ENCODE measurements around the gene VAV3. TPM values are rescaled to one million over a fixed set of nuclear protein-coding genes. Genes with fewer than 3 reads are reported as not detected.

Gene VAV3
- total RNA-seq, 1 donor from 2014 or later, result 159 TPM

DNA sequence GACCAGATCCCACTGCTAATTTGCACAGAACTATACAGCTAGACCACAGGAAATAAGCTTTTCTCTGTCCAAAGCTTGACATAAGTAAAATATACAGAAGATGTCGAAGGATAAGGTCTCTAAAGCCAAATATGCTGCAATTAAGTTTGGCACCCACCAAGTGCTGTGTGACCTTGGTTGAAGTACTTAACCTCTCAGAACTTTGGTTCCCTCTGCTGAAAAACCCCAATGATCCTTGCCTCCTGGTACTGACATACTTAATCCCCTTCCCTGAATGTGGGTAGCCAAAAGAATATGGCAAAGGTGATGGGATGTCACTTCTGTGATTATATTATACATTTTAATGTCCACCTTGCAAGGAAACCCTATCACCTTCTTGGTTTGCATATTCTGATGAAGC is 290.5 kb downstream of the VAV3 start:
- H3K4me3 Mint-ChIP-seq (ENCODE audit: unreplicated experiment), result no peak overlapping the region
- TF ChIP-seq, protein P1, sequence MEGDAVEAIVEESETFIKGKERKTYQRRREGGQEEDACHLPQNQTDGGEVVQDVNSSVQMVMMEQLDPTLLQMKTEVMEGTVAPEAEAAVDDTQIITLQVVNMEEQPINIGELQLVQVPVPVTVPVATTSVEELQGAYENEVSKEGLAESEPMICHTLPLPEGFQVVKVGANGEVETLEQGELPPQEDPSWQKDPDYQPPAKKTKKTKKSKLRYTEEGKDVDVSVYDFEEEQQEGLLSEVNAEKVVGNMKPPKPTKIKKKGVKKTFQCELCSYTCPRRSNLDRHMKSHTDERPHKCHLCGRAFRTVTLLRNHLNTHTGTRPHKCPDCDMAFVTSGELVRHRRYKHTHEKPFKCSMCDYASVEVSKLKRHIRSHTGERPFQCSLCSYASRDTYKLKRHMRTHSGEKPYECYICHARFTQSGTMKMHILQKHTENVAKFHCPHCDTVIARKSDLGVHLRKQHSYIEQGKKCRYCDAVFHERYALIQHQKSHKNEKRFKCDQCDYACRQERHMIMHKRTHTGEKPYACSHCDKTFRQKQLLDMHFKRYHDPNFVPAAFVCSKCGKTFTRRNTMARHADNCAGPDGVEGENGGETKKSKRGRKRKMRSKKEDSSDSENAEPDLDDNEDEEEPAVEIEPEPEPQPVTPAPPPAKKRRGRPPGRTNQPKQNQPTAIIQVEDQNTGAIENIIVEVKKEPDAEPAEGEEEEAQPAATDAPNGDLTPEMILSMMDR (IDR thresholded peaks at IDR 0.05; ENCODE audit: unreplicated experiment), result no peak
- no peak for DNase-seq (ENCODE audit: low spot score)
- peaks cover 2% of the 10 kb centered on the region for H3K4me1 Mint-ChIP-seq (ENCODE audit: unreplicated experiment)
- no peaks in the 10 kb centered on the region for H3K9me3 Mint-ChIP-seq (ENCODE audit: unreplicated experiment)
- H3K27ac Mint-ChIP-seq (ENCODE audit: unreplicated experiment), result no peak overlapping the region
- H3K36me3 Mint-ChIP-seq (ENCODE audit: low read depth, unreplicated experiment), result peaks cover 21% of the 10 kb centered on the region
- H3K27me3 Mint-ChIP-seq (ENCODE audit: unreplicated experiment), result peaks cover 2% of the 10 kb centered on the region

GRCh38 chr1:107673006-107673405 is 292.0 kb downstream of the VAV3 start:
- H3K9me3 Mint-ChIP-seq (ENCODE audit: unreplicated experiment), result no peaks in the 10 kb centered on the region
- H3K27me3 Mint-ChIP-seq (ENCODE audit: unreplicated experiment), result peaks cover 2% of the 10 kb centered on the region
- H3K4me1 Mint-ChIP-seq (ENCODE audit: unreplicated experiment), result peaks cover 2% of the 10 kb centered on the region
- TF ChIP-seq, protein P1 (IDR thresholded peaks at IDR 0.05; ENCODE audit: unreplicated experiment), result no peak
- peaks cover 21% of the 10 kb centered on the region for H3K36me3 Mint-ChIP-seq (ENCODE audit: low read depth, unreplicated experiment)
- DNase-seq (ENCODE audit: low spot score), result no peak
- peak overlapping the region; percentile 9 for H3K27ac Mint-ChIP-seq (ENCODE audit: unreplicated experiment)
- H3K4me3 Mint-ChIP-seq (ENCODE audit: unreplicated experiment), result no peak overlapping the region

- no peak for DNase-seq (ENCODE audit: low spot score)
- H3K4me1 Mint-ChIP-seq (ENCODE audit: unreplicated experiment), result peaks cover 13% of the 10 kb centered on the region
- H3K36me3 Mint-ChIP-seq (ENCODE audit: low read depth, unreplicated experiment), result peaks cover 19% of the 10 kb centered on the region
- H3K9me3 Mint-ChIP-seq (ENCODE audit: unreplicated experiment), result no peaks in the 10 kb centered on the region
- no peaks in the 10 kb centered on the region for H3K27me3 Mint-ChIP-seq (ENCODE audit: unreplicated experiment)
- no peak overlapping the region for H3K27ac Mint-ChIP-seq (ENCODE audit: unreplicated experiment)
- TF ChIP-seq, protein P1 (IDR thresholded peaks at IDR 0.05; ENCODE audit: unreplicated experiment), result no peak
- H3K4me3 Mint-ChIP-seq (ENCODE audit: unreplicated experiment), result no peak overlapping the region
Observed at GRCh38 chr1:107670397-107671040, 294.5 kb downstream of the VAV3 start.

- Mint-ChIP-seq H3K4me3 (ENCODE audit: unreplicated experiment) (no peak overlapping the region), H3K27me3 (ENCODE audit: unreplicated experiment) (no peaks in the 10 kb centered on the region), H3K9me3 (ENCODE audit: unreplicated experiment) (no peaks in the 10 kb centered on the region), H3K27ac (ENCODE audit: unreplicated experiment) (no peak overlapping the region), H3K4me1 (ENCODE audit: unreplicated experiment) (peaks cover 13% of the 10 kb centered on the region), H3K36me3 (ENCODE audit: low read depth, unreplicated experiment) (peaks cover 17% of the 10 kb centered on the region)
- DNase-seq (ENCODE audit: low spot score), result no peak
- TF ChIP-seq, protein P1 (IDR thresholded peaks at IDR 0.05; ENCODE audit: unreplicated experiment), result no peak
Observed at GRCh38 chr1:107669996-107670395, 295.0 kb downstream of the VAV3 start.

GRCh38 chr1:107668762-107669161 is 296.2 kb downstream of the VAV3 start:
- peaks cover 19% of the 10 kb centered on the region for H3K36me3 Mint-ChIP-seq (ENCODE audit: low read depth, unreplicated experiment)
- DNase-seq (ENCODE audit: low spot score), result no peak
- no peaks in the 10 kb centered on the region for H3K9me3 Mint-ChIP-seq (ENCODE audit: unreplicated experiment)
- TF ChIP-seq, protein P1 (IDR thresholded peaks at IDR 0.05; ENCODE audit: unreplicated experiment), result no peak
- H3K27ac Mint-ChIP-seq (ENCODE audit: unreplicated experiment), result no peak overlapping the region
- peaks cover 13% of the 10 kb centered on the region for H3K4me1 Mint-ChIP-seq (ENCODE audit: unreplicated experiment)
- H3K4me3 Mint-ChIP-seq (ENCODE audit: unreplicated experiment), result no peak overlapping the region
- no peaks in the 10 kb centered on the region for H3K27me3 Mint-ChIP-seq (ENCODE audit: unreplicated experiment)

Measured in endothelial cell (in vitro differentiated cells).